GM12891 (cell line): ENCODE results near the gene RAC2.
"Not testable (repeated sequence)": the region's sequence is repeated elsewhere in the genome, so short reads cannot be mapped to it uniquely, and the experiment has no call there.

ENCODE experiments used
- DNase-seq: peaks from one replicate; pipeline ENCODE4 v3.0.0; 2011; ENCODE audit warnings: low spot score; ENCODE audit not compliant: insufficient read length
- FAIRE-seq: peaks from 2 replicates; lab custom pipeline; 2011; peaks lifted over from hg19 to GRCh38; lab: Jason Lieb, UNC
- PAX5 ChIP-seq: IDR thresholded peaks from 2 replicates; pipeline ENCODE4 v1.6.1; 2011; ENCODE audit warnings: low read length, moderate library complexity, mild to moderate bottlenecking; ENCODE audit not compliant: insufficient read depth, severe bottlenecking
- POLR2A ChIP-seq: IDR thresholded peaks from 2 replicates; pipeline ENCODE4 v1.6.1; 2011; ENCODE audit warnings: low read depth, low read length, control low read depth
- POLR2AphosphoS5 ChIP-seq: IDR thresholded peaks from 2 replicates; pipeline ENCODE4 v1.6.1; 2011; ENCODE audit warnings: low read depth, low read length, control low read depth
- POU2F2 ChIP-seq: IDR thresholded peaks from 2 replicates; pipeline ENCODE4 v1.6.1; 2011; ENCODE audit warnings: low read depth, mild to moderate bottlenecking, control low read depth, low read length, moderate library complexity
- SPI1 ChIP-seq: IDR thresholded peaks from 2 replicates; pipeline ENCODE4 v1.6.1; 2011; ENCODE audit warnings: low read depth, low read length, control low read depth
- TAF1 ChIP-seq: IDR thresholded peaks from 2 replicates; pipeline ENCODE4 v1.6.1; 2011; ENCODE audit warnings: low read depth, low read length, control low read depth

The RAC2 gene

GRCh38 chr22:37207981-37208380, 36.1 kb downstream of the RAC2 start:
- DNase-seq (no peak), FAIRE-seq (no peak)
- TF ChIP-seq SPI1 (no peak), PAX5 (no peak)

GRCh38 chr22:37206841-37207821, 36.9 kb downstream of the RAC2 start:
- FAIRE-seq: no peak
- TF ChIP-seq POU2F2: no peak
- TF ChIP-seq SPI1: no peak
- no peak for TF ChIP-seq PAX5
- no peak for TF ChIP-seq POLR2A
- TF ChIP-seq TAF1: no peak
- TF ChIP-seq POLR2AphosphoS5: no peak
- DNase-seq: no peak

GRCh38 chr22:37206118-37206840, 37.8 kb downstream of the RAC2 start:
- DNase-seq: no peak
- no peak for FAIRE-seq
- TF ChIP-seq POU2F2 (no peak), POLR2AphosphoS5 (no peak), SPI1 (no peak), POLR2A (no peak)

- DNase-seq (no peak), FAIRE-seq (no peak)
- TF ChIP-seq POLR2A: no peak
- TF ChIP-seq POU2F2: no peak
- TF ChIP-seq TAF1: no peak
- TF ChIP-seq SPI1: no peak
- no peak for TF ChIP-seq POLR2AphosphoS5
- TF ChIP-seq PAX5: no peak
These were observed 39.0 kb downstream of the RAC2 start for GRCh38 chr22:37205046-37205445.

- DNase-seq (no peak), FAIRE-seq (no peak)
- no peak for TF ChIP-seq POLR2A
- no peak for TF ChIP-seq TAF1
- TF ChIP-seq POU2F2: no peak
- TF ChIP-seq POLR2AphosphoS5: no peak
- no peak for TF ChIP-seq PAX5
- no peak for TF ChIP-seq SPI1
These were observed 39.9 kb downstream of the RAC2 start for GRCh38 chr22:37204045-37204655.

- FAIRE-seq: peak; percentile 66
- TF ChIP-seq TAF1: no peak
- no peak for TF ChIP-seq POU2F2
- no peak for TF ChIP-seq POLR2AphosphoS5
- TF ChIP-seq PAX5: no peak
- no peak for TF ChIP-seq SPI1
- no peak for TF ChIP-seq POLR2A
- DNase-seq: no peak
These were observed 40.6 kb downstream of the RAC2 start for GRCh38 chr22:37203354-37204044.

- no peak for FAIRE-seq
- TF ChIP-seq TAF1: no peak
These were observed 41.4 kb downstream of the RAC2 start for GRCh38 chr22:37202716-37203115.

GRCh38 chr22:37202001-37202555, 42.0 kb downstream of the RAC2 start:
- DNase-seq (no peak), FAIRE-seq (no peak)
- TF ChIP-seq TAF1 (no peak), POU2F2 (no peak), POLR2A (no peak), POLR2AphosphoS5 (no peak), PAX5 (no peak), SPI1 (no peak)

More at GRCh38 chr22:37202716-37203115, 41.4 kb downstream of the RAC2 start:
- no peak for DNase-seq

- DNase-seq, FAIRE-seq: not testable (repeated sequence)
These were observed 42.6 kb downstream of the RAC2 start for GRCh38 chr22:37201443-37201820.
